Sigmoid colon (tissue), 4 donors: ENCODE results near the gene CAB39L.

Experiments used
- POLR2A ChIP-seq, 2 donors: fragments of 450-650 bp; IDR thresholded peaks; one replicate each; pipeline ENCODE4 v1.6.1; 2016; ENCODE audit warnings: antibody characterized with exemption in 2 of 2, mild to moderate bottlenecking in 2 of 2, moderate library complexity in 2 of 2
- POLR2AphosphoS5 ChIP-seq, 4 donors: sonication (generic); formaldehyde crosslinking; IDR thresholded peaks; one replicate each; pipeline ENCODE4 v1.6.1; 2017; ENCODE audit warnings: antibody characterized with exemption in 4 of 4
- TF ChIP-seq, protein P1 (sequence below), 4 experiments: fragments of 450-650 bp in 3 of 4; fragments of 200-600 bp in 1 of 4; IDR thresholded peaks; one replicate each; pipeline ENCODE4 v1.5.1; 2016 to 2019; ENCODE audit warnings: antibody characterized with exemption in 4 of 4, mild to moderate bottlenecking in 3 of 4, moderate library complexity in 2 of 4

DNA sequence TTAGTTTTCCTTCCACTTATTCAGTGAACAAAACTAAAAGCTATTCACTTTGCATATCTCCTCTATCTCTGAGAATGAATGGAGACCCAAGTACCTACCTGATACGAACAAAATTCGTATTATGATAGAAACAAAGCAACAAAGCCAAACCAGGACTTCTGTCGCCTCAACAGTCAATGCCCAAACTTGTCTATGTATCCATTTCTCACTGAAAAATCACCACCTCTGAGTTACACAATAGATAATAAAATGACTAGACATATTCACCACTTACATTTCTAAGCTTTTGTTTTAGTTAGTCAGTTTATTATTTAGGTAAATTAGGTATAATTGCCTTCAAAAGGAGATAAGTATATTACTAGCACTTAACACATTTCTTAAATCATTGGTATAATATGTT lies 67.7 kb downstream of the CAB39L start:
- TF ChIP-seq POLR2A (IDR thresholded peaks at IDR 0.05) (no peak), POLR2AphosphoS5 (IDR thresholded peaks at IDR 0.05) (no peak)
- TF ChIP-seq, protein P1, sequence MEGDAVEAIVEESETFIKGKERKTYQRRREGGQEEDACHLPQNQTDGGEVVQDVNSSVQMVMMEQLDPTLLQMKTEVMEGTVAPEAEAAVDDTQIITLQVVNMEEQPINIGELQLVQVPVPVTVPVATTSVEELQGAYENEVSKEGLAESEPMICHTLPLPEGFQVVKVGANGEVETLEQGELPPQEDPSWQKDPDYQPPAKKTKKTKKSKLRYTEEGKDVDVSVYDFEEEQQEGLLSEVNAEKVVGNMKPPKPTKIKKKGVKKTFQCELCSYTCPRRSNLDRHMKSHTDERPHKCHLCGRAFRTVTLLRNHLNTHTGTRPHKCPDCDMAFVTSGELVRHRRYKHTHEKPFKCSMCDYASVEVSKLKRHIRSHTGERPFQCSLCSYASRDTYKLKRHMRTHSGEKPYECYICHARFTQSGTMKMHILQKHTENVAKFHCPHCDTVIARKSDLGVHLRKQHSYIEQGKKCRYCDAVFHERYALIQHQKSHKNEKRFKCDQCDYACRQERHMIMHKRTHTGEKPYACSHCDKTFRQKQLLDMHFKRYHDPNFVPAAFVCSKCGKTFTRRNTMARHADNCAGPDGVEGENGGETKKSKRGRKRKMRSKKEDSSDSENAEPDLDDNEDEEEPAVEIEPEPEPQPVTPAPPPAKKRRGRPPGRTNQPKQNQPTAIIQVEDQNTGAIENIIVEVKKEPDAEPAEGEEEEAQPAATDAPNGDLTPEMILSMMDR (IDR thresholded peaks at IDR 0.05) = no peak
